HUES48 (cell line): ENCODE data around the gene ALX3.

ENCODE experiments used
- H3K27ac ChIP-seq: one replicate; pipeline ENCODE4 v1.7.0; 2013; ENCODE audit warnings: low read depth, low read length, inconsistent platforms
- H3K27me3 ChIP-seq: 2 replicates; pipeline ENCODE4 v1.6.1; 2013; ENCODE audit warnings: mild to moderate bottlenecking, low read length; ENCODE audit not compliant: control insufficient read depth, insufficient read depth
- H3K36me3 ChIP-seq: 2 replicates; pipeline ENCODE4 v1.6.1; 2013; ENCODE audit warnings: low read length; ENCODE audit not compliant: control insufficient read depth, insufficient read depth
- H3K4me1 ChIP-seq: 2 replicates; pipeline ENCODE4 v1.6.1; 2013; ENCODE audit warnings: mild to moderate bottlenecking, low read length; ENCODE audit not compliant: control insufficient read depth, insufficient read depth
- H3K4me3 ChIP-seq: 2 replicates; pipeline ENCODE4 v1.5.1; 2013; ENCODE audit warnings: mild to moderate bottlenecking, low read depth, low read length
- H3K9ac ChIP-seq: 2 replicates; pipeline ENCODE4 v1.6.1; 2013; ENCODE audit warnings: mild to moderate bottlenecking, low read depth, low read length, moderate library complexity
- H3K9me3 ChIP-seq: 2 replicates; pipeline ENCODE4 v1.6.1; 2013; ENCODE audit warnings: low read length; ENCODE audit not compliant: control insufficient read depth, insufficient read depth

The ALX3 gene

GRCh38 chr1:110076789-110077500 lies 6.5 kb upstream of the ALX3 start:
- Histone ChIP-seq H3K27me3 (peaks cover 85% of the 10 kb centered on the region), H3K27ac (no peak overlapping the region)

GRCh38 chr1:110074166-110074565 lies 3.7 kb upstream of the ALX3 start:
- H3K27me3 ChIP-seq = peaks cover 94% of the 10 kb centered on the region
- H3K4me1 ChIP-seq = peaks cover 10% of the 10 kb centered on the region
- no peaks in the 10 kb centered on the region for H3K9me3 ChIP-seq
- no peaks in the 10 kb centered on the region for H3K36me3 ChIP-seq
- H3K4me3 ChIP-seq = no peak overlapping the region
- H3K27ac ChIP-seq = no peak overlapping the region
- no peak overlapping the region for H3K9ac ChIP-seq

More at GRCh38 chr1:110076789-110077500, 6.5 kb upstream of the ALX3 start:
- H3K9ac ChIP-seq = no peak overlapping the region
- no peak overlapping the region for H3K4me3 ChIP-seq
- H3K36me3 ChIP-seq = no peaks in the 10 kb centered on the region
- no peaks in the 10 kb centered on the region for H3K9me3 ChIP-seq
- no peaks in the 10 kb centered on the region for H3K4me1 ChIP-seq

GRCh38 chr1:110070282-110070669 lies 196 bp downstream of the ALX3 start:
- Histone ChIP-seq H3K27me3 (peaks cover 98% of the 10 kb centered on the region), H3K9ac (no peak overlapping the region)

GRCh38 chr1:110069404-110070281 lies 829 bp downstream of the ALX3 start:
- Histone ChIP-seq H3K27ac (no peak overlapping the region), H3K4me1 (peaks cover 10% of the 10 kb centered on the region), H3K9ac (no peak overlapping the region), H3K9me3 (no peaks in the 10 kb centered on the region), H3K4me3 (peak overlapping the region; percentile 53), H3K27me3 (peaks cover 98% of the 10 kb centered on the region), H3K36me3 (no peaks in the 10 kb centered on the region)

More at GRCh38 chr1:110070282-110070669, 196 bp downstream of the ALX3 start:
- peak overlapping the region; percentile 53 for H3K4me3 ChIP-seq
- peaks cover 10% of the 10 kb centered on the region for H3K4me1 ChIP-seq
- H3K27ac ChIP-seq = no peak overlapping the region
- no peaks in the 10 kb centered on the region for H3K36me3 ChIP-seq
- no peaks in the 10 kb centered on the region for H3K9me3 ChIP-seq

- Histone ChIP-seq H3K9me3 (no peaks in the 10 kb centered on the region), H3K9ac (no peak overlapping the region), H3K27ac (no peak overlapping the region), H3K36me3 (no peaks in the 10 kb centered on the region), H3K4me3 (peak overlapping the region; percentile 53; the same call in 1 of the 2 replicates), H3K27me3 (peaks cover 98% of the 10 kb centered on the region), H3K4me1 (peaks cover 10% of the 10 kb centered on the region)
Measured at GRCh38 chr1:110068646-110069403, 1.6 kb downstream of the ALX3 start.

- no peak overlapping the region for H3K27ac ChIP-seq
- H3K36me3 ChIP-seq = no peaks in the 10 kb centered on the region
- no peak overlapping the region for H3K9ac ChIP-seq
- H3K4me3 ChIP-seq = peak overlapping the region; percentile 42
- peaks cover 10% of the 10 kb centered on the region for H3K4me1 ChIP-seq
- H3K27me3 ChIP-seq = peaks cover 93% of the 10 kb centered on the region
- no peaks in the 10 kb centered on the region for H3K9me3 ChIP-seq
Measured at GRCh38 chr1:110067893-110068645, 2.4 kb downstream of the ALX3 start.

- Histone ChIP-seq H3K9ac (no peak overlapping the region), H3K4me3 (peak overlapping the region; percentile 42), H3K27ac (no peak overlapping the region), H3K27me3 (peaks cover 87% of the 10 kb centered on the region), H3K4me1 (peaks cover 10% of the 10 kb centered on the region), H3K9me3 (no peaks in the 10 kb centered on the region), H3K36me3 (no peaks in the 10 kb centered on the region)
Measured at GRCh38 chr1:110067479-110067892, 3.0 kb downstream of the ALX3 start.

- H3K27me3 ChIP-seq = peaks cover 71% of the 10 kb centered on the region
- no peak overlapping the region for H3K4me3 ChIP-seq
- peaks cover 7% of the 10 kb centered on the region for H3K4me1 ChIP-seq
- no peaks in the 10 kb centered on the region for H3K9me3 ChIP-seq
- no peaks in the 10 kb centered on the region for H3K36me3 ChIP-seq
- no peak overlapping the region for H3K9ac ChIP-seq
- H3K27ac ChIP-seq = no peak overlapping the region
Measured at GRCh38 chr1:110065841-110066240, 4.6 kb downstream of the ALX3 start.

- H3K27ac ChIP-seq = no peak overlapping the region
- peaks cover 60% of the 10 kb centered on the region for H3K27me3 ChIP-seq
- no peak overlapping the region for H3K9ac ChIP-seq
Measured at GRCh38 chr1:110064576-110065337, 5.7 kb downstream of the ALX3 start.

GRCh38 chr1:110063781-110064180 lies 6.7 kb downstream of the ALX3 start:
- Histone ChIP-seq H3K4me1 (no peaks in the 10 kb centered on the region), H3K27ac (no peak overlapping the region), H3K9ac (no peak overlapping the region), H3K27me3 (peaks cover 51% of the 10 kb centered on the region), H3K9me3 (no peaks in the 10 kb centered on the region), H3K36me3 (peaks cover under 1% of the 10 kb centered on the region; the same call in 1 of the 2 replicates), H3K4me3 (no peak overlapping the region)

More at GRCh38 chr1:110064576-110065337, 5.7 kb downstream of the ALX3 start:
- Histone ChIP-seq H3K9me3 (no peaks in the 10 kb centered on the region), H3K4me3 (no peak overlapping the region), H3K4me1 (peaks cover 4% of the 10 kb centered on the region; the same call in 1 of the 2 replicates), H3K36me3 (no peaks in the 10 kb centered on the region)
